ENCODE data around the gene CTXND2.

DNA sequence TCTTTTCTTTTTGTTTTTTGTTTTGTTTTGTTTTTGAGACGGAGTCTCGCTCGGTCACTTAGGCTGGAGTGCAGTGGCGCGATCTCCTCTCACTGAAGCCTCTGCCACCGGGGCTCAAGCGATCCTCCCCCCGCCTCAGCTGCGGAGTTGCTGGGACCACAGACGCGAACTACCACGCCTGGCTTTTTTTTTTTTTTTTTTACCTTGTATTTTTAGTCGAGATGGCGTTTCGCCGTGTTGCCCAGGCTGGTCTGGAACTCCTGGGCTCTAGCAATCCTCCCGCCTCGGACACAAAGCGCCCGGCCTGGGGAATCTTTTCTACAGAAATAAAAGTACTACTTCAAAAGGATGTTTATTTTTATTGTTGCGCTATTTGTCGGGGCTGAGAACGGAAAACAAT lies 38.1 kb downstream of the CTXND2 start:
- TF ChIP-seq, protein P1, sequence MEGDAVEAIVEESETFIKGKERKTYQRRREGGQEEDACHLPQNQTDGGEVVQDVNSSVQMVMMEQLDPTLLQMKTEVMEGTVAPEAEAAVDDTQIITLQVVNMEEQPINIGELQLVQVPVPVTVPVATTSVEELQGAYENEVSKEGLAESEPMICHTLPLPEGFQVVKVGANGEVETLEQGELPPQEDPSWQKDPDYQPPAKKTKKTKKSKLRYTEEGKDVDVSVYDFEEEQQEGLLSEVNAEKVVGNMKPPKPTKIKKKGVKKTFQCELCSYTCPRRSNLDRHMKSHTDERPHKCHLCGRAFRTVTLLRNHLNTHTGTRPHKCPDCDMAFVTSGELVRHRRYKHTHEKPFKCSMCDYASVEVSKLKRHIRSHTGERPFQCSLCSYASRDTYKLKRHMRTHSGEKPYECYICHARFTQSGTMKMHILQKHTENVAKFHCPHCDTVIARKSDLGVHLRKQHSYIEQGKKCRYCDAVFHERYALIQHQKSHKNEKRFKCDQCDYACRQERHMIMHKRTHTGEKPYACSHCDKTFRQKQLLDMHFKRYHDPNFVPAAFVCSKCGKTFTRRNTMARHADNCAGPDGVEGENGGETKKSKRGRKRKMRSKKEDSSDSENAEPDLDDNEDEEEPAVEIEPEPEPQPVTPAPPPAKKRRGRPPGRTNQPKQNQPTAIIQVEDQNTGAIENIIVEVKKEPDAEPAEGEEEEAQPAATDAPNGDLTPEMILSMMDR (IDR thresholded peaks at IDR 0.05; ENCODE audit: low read depth, low read length, poor library complexity, severe bottlenecking), result no peak
- TF ChIP-seq EZH2phosphoT487 (IDR thresholded peaks at IDR 0.05; ENCODE audit: borderline replicate concordance, low read length), result no peak
